AG08396 (cell line): ENCODE data around the gene PDXDC1.
A peak's percentile ranks its signal among the peaks of the same experiment; 100 is the strongest.
"Not testable (repeated sequence)": the region's sequence is repeated elsewhere in the genome, so short reads cannot be mapped to it uniquely, and the experiment has no call there.

ENCODE experiments used
- DNase-seq: peaks from one replicate; pipeline ENCODE4 v3.0.0; 2012; ENCODE audit warnings: low spot score, mixed read lengths

The PDXDC1 gene

GRCh38 chr16:15159671-15160070 lies 184.8 kb downstream of the PDXDC1 start:
- not testable (repeated sequence) for DNase-seq

DNA sequence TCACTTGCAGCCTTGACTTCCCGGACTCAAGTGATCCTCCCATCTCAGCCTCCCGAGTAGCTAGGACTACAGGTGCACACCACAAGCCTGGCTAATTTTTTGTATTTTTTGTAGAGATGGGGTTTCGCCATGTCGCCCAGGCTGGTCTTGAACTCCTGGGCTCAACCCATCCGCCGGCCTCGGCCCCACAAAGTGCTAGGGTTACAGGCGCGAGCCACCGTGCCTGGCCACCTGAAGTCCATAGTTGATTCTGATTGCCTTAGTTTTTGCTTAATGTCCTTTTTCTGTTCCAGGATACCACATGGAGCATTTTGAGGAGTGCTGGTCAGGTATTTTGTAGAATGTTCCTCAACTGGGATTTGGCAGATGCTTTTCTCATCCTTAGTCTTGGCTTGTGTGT lies 185.7 kb downstream of the PDXDC1 start:
- DNase-seq: not testable (repeated sequence)

DNA sequence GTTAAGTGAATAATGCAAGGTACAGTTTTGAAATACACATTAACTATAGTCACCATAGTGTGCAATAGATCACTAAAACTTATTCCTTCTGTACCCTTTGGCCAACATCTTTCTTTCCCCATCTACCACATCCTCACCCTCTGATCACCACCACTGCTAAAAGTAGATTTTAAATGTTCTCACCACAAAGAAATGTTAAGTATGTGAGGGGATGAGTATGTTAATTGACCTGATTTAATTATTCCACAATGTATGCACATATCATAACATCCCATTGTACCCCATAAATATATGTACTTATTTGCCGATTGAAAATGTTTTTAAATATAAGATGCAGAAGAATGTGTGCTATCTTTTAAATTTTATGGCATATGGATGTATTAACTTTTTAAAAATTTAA lies 188.2 kb downstream of the PDXDC1 start:
- DNase-seq: not testable (repeated sequence)

DNA sequence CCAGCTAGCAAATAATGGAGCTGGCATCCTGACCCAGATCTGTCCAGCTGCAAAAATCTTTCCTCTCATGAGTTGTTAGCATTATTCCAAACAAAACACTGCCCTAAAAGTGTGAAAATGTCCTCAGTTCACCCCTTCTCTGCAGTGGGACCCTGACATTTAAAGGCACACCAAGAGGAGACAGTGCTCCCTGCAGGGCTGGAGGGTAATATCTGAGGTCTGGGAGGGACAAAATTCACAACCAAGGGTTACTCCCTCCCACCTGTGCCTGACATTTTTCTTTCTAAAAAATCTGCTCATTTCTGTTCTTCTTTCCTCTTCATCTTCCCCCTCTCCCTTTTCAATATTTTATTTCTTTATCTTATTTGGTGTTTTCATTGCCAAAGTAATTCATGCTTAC lies 191.4 kb downstream of the PDXDC1 start:
- not testable (repeated sequence) for DNase-seq

DNA sequence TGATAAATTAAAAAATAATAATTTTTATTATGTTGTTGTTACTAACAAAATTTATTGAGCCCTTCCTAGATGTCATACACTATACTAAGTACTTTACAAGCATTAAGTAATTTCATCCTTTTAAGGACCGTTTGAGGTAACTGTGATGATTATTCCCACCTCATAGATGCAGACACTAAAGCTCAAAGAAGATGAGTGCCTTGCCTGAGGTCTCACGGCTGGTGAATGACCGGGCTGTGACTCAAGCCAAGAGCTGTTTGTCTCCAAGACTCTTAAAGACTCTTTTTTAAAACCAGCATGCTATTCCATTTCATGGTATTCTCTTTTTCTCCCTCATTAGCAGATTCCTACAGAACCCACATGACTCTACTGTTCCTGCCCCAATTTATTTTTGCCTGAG lies 193.5 kb downstream of the PDXDC1 start:
- DNase-seq: not testable (repeated sequence)

- peak; percentile 1 for DNase-seq
Measured at GRCh38 chr16:15168953-15169652, 194.3 kb downstream of the PDXDC1 start.

DNA sequence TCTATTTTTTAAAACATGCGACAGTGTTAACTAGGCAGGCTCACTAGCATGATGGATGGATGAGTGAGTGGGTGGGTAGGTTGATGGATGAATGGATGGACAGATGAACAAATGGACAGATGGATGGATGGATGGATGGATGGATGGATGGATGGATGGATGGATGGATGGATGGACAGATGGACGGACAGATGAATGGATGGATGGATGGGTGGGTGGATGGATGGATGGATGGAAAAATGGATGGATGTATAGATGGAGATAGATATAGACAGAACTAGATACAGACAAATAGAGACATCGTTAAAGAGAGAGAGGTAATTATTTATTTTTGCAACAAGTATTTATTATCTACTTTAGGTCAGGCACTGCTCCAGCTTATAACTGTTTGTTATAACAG lies 205.1 kb downstream of the PDXDC1 start:
- DNase-seq: not testable (repeated sequence)

- not testable (repeated sequence) for DNase-seq
Measured at GRCh38 chr16:15180946-15181345, 206.1 kb downstream of the PDXDC1 start.

- not testable (repeated sequence) for DNase-seq
Measured at GRCh38 chr16:15184000-15184399, 209.2 kb downstream of the PDXDC1 start.
